GM19023 (cell line): ENCODE measurements around the gene ACP3.

Experiments
- ATAC-seq: cut with Tn5 transposase; IDR thresholded peaks from one replicate; pipeline ENCODE4 v1.9.1; 2021; ENCODE audit warnings: mild to moderate bottlenecking, moderate library complexity; ENCODE audit not compliant: unreplicated experiment

ACP3 gene

DNA sequence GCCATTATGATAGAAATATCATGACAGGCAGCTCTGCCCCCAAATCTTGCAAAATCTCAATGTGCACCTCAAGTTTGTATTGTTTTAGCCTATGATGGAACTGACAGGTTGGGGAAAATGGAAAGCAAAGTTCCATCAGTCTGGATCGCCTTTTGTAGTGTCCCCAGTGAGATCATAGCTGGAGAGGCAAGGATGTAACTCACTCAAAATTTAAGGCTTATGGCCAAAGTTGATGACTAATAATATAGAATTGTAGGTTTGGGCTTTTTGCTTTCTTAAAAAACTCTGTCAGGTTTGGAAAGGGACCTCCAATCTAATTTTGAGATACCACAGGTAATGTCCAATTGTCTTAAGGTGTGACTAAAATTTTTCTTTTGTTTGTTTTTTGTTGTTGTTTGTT lies 1.4 kb upstream of the ACP3 start:
- no peak for ATAC-seq

DNA sequence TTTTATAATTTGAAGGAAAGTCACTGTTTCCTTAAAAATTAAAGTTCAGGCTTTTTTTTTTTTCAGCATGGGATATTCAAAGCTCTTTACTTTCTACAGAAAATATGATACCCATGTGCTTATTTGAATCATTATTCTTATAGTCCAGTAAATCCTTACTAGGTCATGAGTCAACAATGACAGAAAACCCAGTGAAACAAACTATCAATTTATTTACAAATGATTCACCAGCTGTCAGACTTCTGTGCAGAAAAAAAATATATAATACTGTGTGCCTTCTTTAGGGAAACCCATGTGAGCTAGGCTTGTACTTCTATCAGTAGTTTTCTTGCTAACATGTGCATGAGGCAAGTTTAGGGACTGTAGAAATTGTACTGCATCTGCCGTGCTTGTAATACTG lies 1.2 kb downstream of the ACP3 start:
- no peak for ATAC-seq

DNA sequence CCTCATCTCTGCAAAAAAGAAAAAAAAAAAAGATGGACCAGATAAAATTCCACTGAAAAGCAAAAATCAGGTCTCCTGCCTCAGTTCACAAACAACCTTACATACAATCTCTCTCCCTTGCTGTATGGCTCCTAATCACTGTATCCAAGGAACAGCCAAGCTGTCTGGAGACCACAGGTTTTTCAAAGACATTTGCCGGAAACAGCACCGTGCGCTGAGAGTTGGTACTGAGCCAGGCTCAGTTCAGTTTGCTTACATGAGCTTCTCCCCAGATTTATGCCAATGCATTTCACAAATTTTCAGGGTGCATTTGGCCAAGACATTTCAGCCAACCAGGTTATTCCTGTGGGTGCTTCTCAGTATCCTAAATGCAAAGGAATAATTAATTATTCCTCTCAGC lies 4.1 kb downstream of the ACP3 start:
- no peak for ATAC-seq

DNA sequence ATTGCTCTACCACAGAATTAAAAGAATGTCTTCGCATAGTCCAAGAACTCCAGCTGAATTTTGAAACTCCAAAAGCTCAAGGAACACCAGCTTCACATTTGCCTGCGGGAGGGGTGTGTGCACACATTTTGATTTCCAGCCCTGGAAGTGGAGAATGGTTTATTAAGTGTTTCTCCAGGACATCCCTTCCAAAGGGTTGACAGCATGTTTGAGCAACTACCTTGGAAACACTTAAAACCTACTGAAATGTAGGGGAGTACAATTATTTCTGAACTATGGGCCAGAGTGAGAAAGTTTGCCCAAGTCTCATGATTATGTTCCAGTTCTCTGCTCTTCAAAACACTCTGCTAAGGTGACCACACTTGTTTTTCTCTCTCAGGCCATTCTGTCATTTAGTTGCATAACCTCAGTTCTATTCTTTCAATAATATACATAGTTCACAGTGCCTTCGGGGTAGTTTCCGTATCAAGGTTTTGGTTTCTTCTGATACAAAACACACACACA lies 7.9 kb downstream of the ACP3 start:
- no peak for ATAC-seq

DNA sequence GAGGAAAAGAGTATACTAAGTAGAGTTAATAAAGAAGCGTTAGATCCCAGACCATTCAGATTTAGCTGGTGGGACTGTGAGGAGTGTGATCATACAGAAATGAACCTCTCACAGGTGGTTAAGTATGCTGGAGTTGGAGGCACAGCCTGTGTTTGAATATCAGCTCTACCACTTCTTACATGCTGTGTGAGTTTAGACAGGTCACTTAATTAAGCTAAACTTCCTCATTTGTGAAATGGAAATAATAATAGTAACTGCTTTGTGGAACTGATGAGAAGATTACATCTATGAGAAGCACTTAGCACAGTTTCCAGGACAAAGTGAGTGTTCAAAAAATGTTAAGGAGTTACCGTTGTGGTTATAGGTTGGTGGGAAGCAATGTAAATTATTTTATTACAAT lies 8.4 kb downstream of the ACP3 start:
- no peak for ATAC-seq

DNA sequence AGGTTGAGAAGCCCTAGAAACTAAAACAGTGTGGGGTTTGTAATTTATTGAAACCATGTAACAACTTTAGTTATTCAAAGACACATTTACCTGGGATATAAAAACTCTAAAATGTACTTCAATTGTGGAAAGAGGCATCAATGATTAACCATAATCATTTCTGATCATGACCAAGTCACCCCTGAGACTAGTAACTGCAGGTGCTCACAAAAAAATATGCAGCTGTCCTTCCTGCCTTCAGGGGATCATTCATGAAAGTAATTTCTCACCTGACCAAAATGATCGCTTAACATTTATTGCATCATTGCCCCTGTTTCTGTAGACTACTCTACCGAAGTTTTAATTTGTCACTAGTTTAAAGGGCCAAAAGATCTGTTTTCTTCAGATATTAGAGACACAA lies 9.0 kb downstream of the ACP3 start:
- no peak for ATAC-seq

DNA sequence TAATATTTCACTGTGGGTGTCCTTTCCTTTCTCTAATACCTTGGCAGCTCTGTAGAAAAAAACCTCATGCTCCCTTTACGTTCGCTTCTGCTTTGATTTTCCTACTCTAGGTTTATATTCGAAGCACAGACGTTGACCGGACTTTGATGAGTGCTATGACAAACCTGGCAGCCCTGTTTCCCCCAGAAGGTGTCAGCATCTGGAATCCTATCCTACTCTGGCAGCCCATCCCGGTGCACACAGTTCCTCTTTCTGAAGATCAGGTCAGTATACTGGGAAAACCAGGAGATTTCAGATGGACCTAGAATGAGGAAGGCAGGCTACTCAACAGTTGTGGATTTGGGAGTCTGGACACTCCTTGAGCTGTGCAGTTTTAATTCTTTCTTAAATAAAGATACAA lies 14.9 kb downstream of the ACP3 start:
- no peak for ATAC-seq

DNA sequence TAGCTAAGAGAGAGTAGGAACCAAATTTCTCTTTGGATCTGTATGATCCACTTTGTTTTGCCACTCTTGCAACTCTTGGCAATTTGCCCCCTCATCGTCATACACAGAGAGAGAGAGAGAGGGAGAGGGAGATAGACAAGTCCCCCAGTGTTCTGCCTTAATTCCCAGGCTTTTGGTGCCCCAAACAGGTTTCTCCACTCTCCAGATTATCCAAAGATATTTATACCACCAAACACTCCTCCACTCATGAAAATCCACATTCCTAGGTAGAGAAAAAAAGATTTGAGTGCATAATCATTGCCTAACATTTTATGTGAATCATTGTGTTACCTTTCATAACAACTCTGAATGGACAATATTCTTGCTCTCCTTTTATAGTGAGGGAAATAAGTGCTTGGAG lies 15.3 kb downstream of the ACP3 start:
- ATAC-seq = no peak

DNA sequence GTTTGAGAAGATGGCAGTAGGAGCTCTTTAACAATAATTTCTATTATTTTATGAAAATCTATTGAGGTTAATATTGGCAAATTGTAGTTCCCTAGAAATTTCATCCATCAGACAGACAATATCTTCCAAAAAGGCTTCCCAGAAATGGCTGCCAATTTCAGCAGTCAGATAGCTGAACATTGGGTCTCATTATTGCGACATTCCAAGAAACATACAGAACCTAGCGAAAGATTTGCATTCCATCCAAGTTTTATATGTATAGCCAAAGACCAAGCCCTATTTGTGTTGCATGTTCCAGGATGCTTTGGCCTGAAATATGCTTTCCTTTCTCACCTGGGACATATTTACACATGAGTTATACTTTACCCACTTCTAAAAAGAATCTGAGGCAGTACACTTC lies 24.5 kb downstream of the ACP3 start:
- no peak for ATAC-seq

DNA sequence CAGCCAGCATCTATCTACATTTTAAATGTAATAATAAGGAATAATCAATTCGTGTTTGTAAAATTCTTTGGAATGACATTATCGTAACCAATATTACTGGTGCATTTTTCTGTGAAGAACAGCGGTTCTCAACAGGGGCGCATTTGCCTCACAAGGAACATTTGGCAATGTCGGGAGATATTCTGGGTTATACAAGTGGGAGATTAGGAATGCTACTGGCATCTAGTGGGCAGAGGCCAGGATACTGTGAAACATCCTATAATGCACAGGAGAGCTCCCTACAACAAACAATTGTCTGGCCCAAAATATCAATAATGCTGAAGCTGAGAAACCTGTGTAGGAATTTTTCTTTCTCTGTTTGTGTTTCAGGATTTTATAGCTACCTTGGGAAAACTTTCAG lies 25.0 kb downstream of the ACP3 start:
- no peak for ATAC-seq

DNA sequence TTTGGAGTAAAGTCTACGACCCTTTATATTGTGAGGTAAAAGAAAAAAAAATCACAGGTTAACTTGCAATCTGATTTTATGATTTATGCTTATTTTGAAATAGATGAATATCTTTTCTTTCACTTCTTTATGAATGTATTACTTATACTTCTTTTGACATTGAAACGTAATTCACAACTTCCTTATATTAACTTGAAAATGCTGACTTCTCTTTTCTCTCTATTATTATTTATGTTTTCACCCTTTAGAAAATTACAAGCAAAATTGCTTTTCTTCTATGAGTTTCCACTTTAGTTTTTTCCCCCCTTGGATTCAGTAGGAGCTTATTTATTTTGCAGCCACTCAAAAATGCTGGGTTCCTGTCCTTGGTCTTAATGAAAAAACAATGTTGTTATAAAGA lies 25.4 kb downstream of the ACP3 start:
- no peak for ATAC-seq

DNA sequence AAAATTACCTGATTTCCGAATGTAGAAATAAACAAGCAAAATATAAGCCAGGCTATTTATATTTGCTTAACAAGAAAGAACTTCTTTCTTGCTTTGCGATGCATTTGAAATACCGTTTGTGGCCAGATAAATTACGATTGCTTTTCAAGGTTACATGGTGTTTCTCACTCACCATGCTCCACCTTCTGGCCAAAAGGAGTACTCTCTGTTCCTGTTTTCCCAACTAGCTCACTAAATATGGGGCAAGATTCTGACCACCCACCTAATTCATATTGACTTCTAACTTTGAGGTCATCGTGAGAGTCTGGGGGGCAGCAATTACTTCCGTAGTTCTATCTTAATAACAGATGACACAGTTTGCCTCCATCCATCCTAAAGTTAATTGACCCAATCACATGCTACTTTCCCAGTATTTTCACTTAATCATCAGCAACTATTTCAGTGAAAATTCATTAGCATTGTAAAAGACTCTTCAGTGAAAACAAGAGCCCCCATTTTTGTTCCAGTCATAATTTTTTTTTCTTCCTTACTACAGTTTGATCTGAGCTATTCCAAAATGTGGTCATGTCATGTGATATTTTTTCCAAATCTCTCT lies 25.9 kb downstream of the ACP3 start:
- ATAC-seq = no peak

DNA sequence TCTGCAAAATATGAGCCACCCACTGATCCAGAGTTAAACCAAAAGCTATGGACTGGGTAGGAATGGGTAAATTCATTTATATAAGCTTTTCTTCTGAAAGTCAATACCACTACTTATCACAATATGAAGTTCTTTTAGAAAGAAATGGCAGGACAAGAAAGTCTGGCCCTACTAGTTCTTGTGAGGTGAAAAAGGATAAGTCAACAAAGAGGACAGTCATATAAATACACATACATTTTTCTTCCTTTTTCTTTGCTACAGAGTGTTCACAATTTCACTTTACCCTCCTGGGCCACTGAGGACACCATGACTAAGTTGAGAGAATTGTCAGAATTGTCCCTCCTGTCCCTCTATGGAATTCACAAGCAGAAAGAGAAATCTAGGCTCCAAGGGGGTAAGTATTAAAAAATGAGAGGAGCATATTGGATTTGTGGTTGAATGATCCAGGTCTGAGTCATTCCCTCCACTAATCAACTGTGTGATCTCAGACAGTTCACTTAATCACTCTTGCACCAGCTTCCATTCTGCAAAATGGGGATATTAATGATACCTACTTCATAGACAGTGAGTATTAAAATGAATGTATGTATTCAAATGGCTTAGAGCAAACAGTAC lies 27.6 kb downstream of the ACP3 start:
- no peak for ATAC-seq

DNA sequence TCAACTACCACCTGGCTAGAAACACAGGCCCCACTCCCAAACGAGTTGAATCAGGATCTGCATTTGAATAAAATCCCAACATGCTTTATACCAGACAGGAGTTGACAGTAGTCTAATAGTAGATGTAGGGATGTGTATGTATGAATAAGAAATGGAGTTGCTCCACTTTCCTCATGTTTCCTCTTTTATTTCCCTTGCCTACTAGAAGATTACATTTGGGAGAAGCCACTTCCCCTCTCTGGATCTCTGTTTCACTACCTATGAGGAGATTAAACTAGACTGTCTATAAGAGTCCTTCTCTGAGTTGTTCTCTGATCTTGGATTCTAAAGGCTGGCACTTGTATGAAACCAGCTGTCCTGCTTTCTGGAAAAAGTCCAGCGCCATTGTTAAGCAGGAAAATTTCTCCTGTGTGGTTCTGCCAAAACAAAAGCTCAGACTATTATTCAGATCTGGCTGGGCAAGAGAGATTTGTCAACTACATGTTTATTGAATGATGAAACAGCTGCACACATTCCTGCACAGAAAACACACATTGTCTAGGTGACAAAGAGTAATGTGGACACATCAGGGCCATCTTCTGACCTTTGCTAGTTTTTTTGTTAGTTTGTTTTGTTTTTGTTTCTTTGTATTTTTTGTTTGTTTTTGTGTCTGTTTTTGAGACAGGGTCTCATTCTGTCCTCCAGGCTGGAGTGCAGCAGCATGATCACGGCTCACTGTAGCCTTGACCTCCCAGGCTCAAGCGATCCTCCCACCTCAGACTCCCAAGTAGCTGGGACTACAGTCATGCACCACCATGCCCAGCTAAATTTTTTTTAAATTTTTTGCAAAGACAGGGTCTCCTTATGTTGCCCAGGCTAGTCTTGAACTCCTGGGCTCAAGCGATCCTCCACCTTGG lies 29.9 kb downstream of the ACP3 start:
- ATAC-seq = no peak

DNA sequence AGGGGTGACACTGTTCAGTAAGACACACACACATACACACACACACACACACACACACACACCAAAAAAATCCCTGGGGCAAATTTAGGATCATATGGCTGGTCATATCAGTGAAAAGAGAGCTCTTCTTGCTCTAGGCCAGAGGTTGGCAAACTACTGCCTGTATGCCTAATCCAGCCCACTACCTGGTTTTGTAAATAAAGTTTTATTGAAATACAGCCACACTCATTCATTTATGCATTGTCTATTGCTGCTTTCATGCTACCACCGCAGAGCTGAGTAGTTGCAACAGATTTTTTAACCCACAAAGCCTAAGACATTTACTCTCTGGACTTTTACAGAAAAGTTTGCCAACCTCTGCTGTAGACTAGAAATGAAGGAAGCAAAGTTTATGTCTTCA lies 30.6 kb downstream of the ACP3 start:
- no peak for ATAC-seq

DNA sequence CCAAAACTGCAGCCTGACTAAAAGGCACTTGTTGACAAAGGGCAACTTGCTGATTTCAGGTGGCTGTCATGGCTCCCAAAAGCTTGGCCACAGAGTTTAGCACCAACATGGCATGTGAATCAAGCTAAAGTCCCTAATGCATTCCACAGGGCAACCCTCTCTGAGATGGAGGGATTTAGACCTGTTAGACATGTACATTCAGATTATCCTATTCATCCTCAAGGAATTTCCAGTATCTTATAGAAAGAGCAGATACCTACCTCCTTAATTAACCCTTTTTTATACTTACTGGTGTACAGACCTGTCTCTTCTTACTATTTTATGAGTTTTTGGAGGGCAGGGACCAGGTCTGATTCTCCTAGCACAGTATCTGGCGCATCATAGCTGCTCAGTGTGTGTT lies 31.3 kb downstream of the ACP3 start:
- no peak for ATAC-seq

DNA sequence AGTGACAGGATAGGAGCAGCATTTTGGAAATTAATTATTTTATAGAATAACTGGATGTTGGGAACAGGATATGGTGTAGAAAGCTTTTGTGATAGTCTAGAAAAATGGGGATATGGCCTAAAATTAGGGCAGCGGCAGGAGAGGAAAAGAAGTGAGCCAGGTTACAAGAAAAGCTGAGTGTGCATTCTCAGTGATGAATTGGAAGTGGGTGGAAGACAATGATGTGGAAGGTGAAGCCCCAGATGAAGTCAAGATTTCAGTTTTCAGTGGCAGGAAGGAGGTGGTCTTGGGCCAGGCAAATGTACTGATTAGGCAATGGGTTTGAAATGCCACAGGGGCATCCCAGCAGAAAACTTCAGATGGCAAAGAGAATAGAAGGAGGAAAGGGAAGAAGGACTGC lies 33.6 kb downstream of the ACP3 start:
- ATAC-seq = no peak

DNA sequence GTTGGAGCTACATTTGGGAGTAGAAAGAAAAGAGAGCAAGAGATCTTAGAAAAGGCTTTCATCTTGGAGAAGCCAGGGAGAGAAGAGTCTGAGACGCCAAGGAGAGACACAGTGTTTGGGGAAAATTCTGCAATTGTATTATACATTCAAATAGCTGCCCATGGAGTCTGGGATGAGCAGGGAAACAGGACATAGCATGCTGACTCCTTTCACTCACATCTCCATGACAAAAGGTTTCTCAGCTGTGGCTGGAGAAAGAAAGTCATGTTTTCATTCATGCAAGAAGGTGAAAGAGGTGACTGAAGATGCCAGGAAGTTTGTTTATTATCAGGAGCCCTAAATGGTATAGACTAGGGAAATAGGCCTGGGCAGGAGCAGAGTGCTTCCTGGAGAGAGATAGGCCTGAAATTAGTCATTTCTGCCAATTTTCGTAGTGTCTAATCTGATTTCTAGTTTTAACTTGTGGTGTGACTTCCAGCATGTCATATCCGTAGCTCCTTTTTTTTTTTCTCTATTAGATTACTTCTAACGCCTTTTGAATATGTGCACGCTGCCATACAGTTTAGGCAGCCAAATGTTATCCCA lies 34.1 kb downstream of the ACP3 start:
- no peak for ATAC-seq

DNA sequence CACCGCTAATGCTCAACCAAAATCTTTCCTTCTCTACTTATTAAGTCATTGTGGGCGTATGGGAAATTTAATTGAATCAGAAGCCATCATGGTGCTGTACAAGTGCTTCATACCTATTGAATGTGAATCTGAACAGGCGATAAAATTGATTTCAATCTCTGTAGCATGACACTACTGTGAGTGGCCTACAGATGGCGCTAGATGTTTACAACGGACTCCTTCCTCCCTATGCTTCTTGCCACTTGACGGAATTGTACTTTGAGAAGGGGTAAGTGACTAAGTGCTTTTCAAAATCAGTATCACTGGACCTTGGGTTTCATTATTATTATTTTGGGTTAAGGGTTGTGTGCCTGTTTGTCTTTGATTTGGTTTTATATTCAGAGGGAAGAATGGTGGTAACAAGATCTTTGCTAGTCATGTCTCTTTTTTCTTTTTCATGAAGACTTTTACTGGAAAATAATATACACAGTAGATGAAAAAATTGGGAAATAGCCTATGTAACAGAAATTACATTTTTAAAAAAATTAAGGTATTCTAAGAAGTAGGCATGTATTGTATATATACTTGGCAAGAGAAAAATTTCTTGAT lies 35.4 kb downstream of the ACP3 start:
- ATAC-seq = no peak

DNA sequence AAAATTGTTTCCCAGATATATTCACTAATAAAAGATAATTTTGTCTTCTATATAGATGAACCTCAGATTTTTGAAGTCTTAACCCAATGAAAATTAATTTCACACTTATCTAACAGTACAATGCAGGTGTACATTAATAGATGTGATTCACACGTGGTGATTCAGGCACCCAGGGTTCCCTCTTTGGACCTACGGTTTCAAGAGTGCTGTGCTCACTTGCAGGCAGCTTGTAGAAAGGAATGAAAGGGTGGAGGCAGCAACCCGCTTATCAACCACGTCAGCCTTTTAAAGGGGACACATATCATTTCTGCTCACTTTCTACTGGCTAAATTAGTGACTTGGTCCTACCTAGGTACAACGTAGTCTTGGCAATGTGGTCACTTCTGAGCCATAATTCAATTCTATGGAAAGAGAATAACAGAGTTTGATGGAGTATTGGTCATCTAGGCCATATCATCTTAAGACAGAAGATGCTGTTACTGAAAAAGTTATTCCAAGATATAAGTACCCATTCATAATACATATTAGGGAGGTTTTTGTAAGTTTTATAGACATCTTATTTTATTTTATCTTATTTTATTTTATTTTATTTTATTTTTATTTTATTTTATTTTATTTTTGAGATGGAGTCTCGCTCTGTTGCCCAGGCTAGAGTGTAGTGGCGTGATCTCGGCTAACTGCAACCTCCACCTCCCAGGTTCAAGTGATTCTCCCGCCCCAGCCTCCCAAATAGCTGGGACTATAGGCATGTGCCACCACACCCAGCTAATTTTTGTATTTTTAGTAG lies 37.9 kb downstream of the ACP3 start:
- no peak for ATAC-seq

DNA sequence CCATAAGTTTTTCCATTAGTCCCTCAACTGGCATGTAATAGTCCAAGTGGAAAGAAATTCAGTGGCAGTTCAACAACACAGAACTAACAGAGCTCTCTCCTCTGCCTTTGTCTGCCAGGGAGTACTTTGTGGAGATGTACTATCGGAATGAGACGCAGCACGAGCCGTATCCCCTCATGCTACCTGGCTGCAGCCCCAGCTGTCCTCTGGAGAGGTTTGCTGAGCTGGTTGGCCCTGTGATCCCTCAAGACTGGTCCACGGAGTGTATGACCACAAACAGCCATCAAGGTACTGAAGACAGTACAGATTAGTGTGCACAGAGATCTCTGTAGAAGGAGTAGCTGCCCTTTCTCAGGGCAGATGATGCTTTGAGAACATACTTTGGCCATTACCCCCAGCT lies 39.4 kb downstream of the ACP3 start:
- no peak for ATAC-seq
